Esophagus squamous epithelium (tissue), 5 donors: Measurements from ENCODE around the gene PTPRQ. TPM values are rescaled to one million over a fixed set of nuclear protein-coding genes. Genes with fewer than 3 reads are reported as not detected.

Source experiments
- DNase-seq: peaks from one replicate; lab custom pipeline; 2025; lab: John Stamatoyannopoulos, UW
- H3K27ac ChIP-seq, 4 donors: fragments of 200-600 bp; sonication (generic); one replicate each; pipeline ENCODE4 v1.5.1; 2016 to 2019; ENCODE audit warnings: mild to moderate bottlenecking in 1 of 4
- H3K27me3 ChIP-seq, 4 donors: fragments of 200-600 bp; sonication (generic); 1 replicate in 3 of 4; 2 replicates in 1 of 4; pipeline versions ENCODE4 v1.5.1 to v1.6.0; 2017 to 2021; ENCODE audit warnings: antibody characterized with exemption in 1 of 4
- H3K36me3 ChIP-seq, 3 donors: fragments of 200-600 bp; sonication (generic); one replicate each; pipeline ENCODE4 v1.5.1; 2016 to 2019
- H3K4me1 ChIP-seq, 3 donors: fragments of 200-600 bp; sonication (generic); one replicate each; pipeline ENCODE4 v1.5.1; 2017 to 2019
- H3K4me3 ChIP-seq, 4 donors: fragments of 200-600 bp; sonication (generic); 1 replicate in 3 of 4; 2 replicates in 1 of 4; pipeline ENCODE4 v1.5.1; 2016 to 2019; ENCODE audit warnings: mild to moderate bottlenecking in 2 of 4, moderate library complexity in 1 of 4
- H3K9me3 ChIP-seq, 3 donors: fragments of 200-600 bp; sonication (generic); one replicate each; pipeline ENCODE4 v1.5.1; 2016 to 2019
- CTCF ChIP-seq, 6 experiments: fragments of 450-650 bp in 4 of 6; fragments of 200-600 bp in 2 of 6; sonication (generic) in 2 of 6; IDR thresholded peaks; one replicate each; pipeline ENCODE4 v1.5.1; 2016 to 2019; ENCODE audit warnings: antibody characterized with exemption in 6 of 6, mild to moderate bottlenecking in 4 of 6, moderate library complexity in 4 of 6
- POLR2A ChIP-seq, 4 donors: fragments of 450-650 bp; IDR thresholded peaks; one replicate each; pipeline ENCODE4 v1.6.1; 2017; ENCODE audit warnings: antibody characterized with exemption in 4 of 4, mild to moderate bottlenecking in 4 of 4, moderate library complexity in 3 of 4
- WGBS, 2 donors: methylation state at CpG; one replicate each; pipeline ENCODE4 v1.1.5; 2018; 5-methylcytosine and 5-hydroxymethylcytosine counted together
- intact Hi-C: fragments of 100-400 bp; cut with DNase I; formaldehyde crosslinking; loops from one replicate; pipeline ENCODE4 v1.15.0; 2022
- total RNA-seq, 4 donors: library from RNA; depleted of rRNA; stranded (reverse); fragments of >200 nt; gene quantifications; one replicate each; pipeline ENCODE4 v1.1.0, GENCODE V29; 2016
- donor health status: DM: yes; HTN: yes; CAD: no.

The PTPRQ gene
- total RNA-seq, 4 donors from 2014 or later: 0.19 to 0.44 (median 0.31) TPM; not detected in 1

GRCh38 chr12:80684077-80684495, 240.1 kb downstream of the PTPRQ start:
- no peak for DNase-seq
- H3K27ac ChIP-seq: no peak overlapping the region

GRCh38 chr12:80690090-80690489, 246.1 kb downstream of the PTPRQ start:
- Histone ChIP-seq H3K27me3 (no peaks in the 10 kb centered on the region), H3K9me3 (no peaks in the 10 kb centered on the region), H3K36me3 (no peaks in the 10 kb centered on the region), H3K4me3 (no peak overlapping the region), H3K27ac (no peak overlapping the region), H3K4me1 (no peaks in the 10 kb centered on the region)
- no peak for DNase-seq
- intact Hi-C loops: no loop called here
- TF ChIP-seq POLR2A (IDR thresholded peaks at IDR 0.05): no peak
- TF ChIP-seq CTCF (IDR thresholded peaks at IDR 0.05): no peak
- WGBS, 2 donors: 84 to 85% methylated on average over 1 of the region's 1 CpG

More at GRCh38 chr12:80684077-80684495, 240.1 kb downstream of the PTPRQ start:
- 41% methylated on average over 7 of the region's 7 CpGs for WGBS, 2 donors
- TF ChIP-seq CTCF (IDR thresholded peaks at IDR 0.05) (no peak), POLR2A (IDR thresholded peaks at IDR 0.05) (no peak)
- Histone ChIP-seq H3K4me3 (no peak overlapping the region), H3K9me3 (no peaks in the 10 kb centered on the region), H3K36me3 (no peaks in the 10 kb centered on the region), H3K4me1 (no peaks in the 10 kb centered on the region), H3K27me3 (no peaks in the 10 kb centered on the region)
- intact Hi-C loops: no loop called here

GRCh38 chr12:80690513-80690912, 246.5 kb downstream of the PTPRQ start:
- DNase-seq: no peak
- 50 to 52% methylated on average over 2 of the region's 2 CpGs for WGBS, 2 donors
- Histone ChIP-seq H3K4me3 (no peak overlapping the region), H3K27ac (no peak overlapping the region), H3K9me3 (no peaks in the 10 kb centered on the region), H3K4me1 (no peaks in the 10 kb centered on the region), H3K27me3 (no peaks in the 10 kb centered on the region), H3K36me3 (no peaks in the 10 kb centered on the region)
- TF ChIP-seq POLR2A (IDR thresholded peaks at IDR 0.05) (no peak), CTCF (IDR thresholded peaks at IDR 0.05) (no peak)
- intact Hi-C loops: no loop called here

- no peaks in the 10 kb centered on the region for H3K9me3 ChIP-seq
- H3K4me1 ChIP-seq: no peaks in the 10 kb centered on the region
- TF ChIP-seq CTCF (IDR thresholded peaks at IDR 0.05) (no peak), POLR2A (IDR thresholded peaks at IDR 0.05) (no peak)
- no peaks in the 10 kb centered on the region for H3K36me3 ChIP-seq
- WGBS, 2 donors: 71 to 93% methylated on average over 1 of the region's 1 CpG
- intact Hi-C loops: no loop called here
- no peak for DNase-seq
- H3K4me3 ChIP-seq: no peak overlapping the region
- no peaks in the 10 kb centered on the region for H3K27me3 ChIP-seq
- H3K27ac ChIP-seq: no peak overlapping the region
Observed at GRCh38 chr12:80692114-80692513, 248.1 kb downstream of the PTPRQ start.

GRCh38 chr12:80697270-80697887, 253.3 kb downstream of the PTPRQ start:
- no peak for DNase-seq
- TF ChIP-seq CTCF (IDR thresholded peaks at IDR 0.05) (no peak), POLR2A (IDR thresholded peaks at IDR 0.05) (no peak)
- intact Hi-C loops: no loop called here
- 61 to 62% methylated on average over 2 of the region's 2 CpGs for WGBS, 2 donors
- Histone ChIP-seq H3K27me3 (no peaks in the 10 kb centered on the region), H3K27ac (no peak overlapping the region), H3K4me1 (no peaks in the 10 kb centered on the region), H3K36me3 (no peaks in the 10 kb centered on the region), H3K4me3 (no peak overlapping the region), H3K9me3 (no peaks in the 10 kb centered on the region)
